Panc1 (cell line): ENCODE measurements around the gene EFCAB9.

Experiments used
- POLR2AphosphoS5 ChIP-seq: IDR thresholded peaks from 2 replicates; pipeline ENCODE4 v1.6.1; 2012; ENCODE audit warnings: mild to moderate bottlenecking, low read depth, low read length, moderate library complexity
- TF ChIP-seq, protein P1 (sequence below): fragments of 450-650 bp; IDR thresholded peaks from 2 replicates; pipeline ENCODE4 v1.5.1; 2017; ENCODE audit warnings: mild to moderate bottlenecking

DNA sequence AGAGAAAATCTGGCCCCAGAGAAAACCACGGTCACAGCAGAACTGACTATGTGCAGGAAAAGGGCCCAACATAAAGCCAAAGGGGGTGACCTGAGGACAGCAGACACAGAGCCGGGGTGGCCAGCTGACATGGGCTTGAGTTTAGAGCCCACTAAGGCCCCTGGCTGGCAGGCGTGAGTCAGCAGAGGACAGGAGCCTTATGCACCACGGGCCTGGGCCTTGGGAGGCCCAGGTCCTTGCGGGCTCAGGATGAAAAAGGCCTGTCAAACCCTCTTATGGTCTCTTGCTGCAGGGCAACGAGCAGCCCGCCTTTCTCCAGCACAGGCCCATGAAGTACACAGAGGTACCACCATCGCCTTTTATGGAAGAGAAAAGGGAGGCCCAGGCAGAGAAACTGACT, 25.7 kb upstream of the EFCAB9 start:
- TF ChIP-seq, protein P1, sequence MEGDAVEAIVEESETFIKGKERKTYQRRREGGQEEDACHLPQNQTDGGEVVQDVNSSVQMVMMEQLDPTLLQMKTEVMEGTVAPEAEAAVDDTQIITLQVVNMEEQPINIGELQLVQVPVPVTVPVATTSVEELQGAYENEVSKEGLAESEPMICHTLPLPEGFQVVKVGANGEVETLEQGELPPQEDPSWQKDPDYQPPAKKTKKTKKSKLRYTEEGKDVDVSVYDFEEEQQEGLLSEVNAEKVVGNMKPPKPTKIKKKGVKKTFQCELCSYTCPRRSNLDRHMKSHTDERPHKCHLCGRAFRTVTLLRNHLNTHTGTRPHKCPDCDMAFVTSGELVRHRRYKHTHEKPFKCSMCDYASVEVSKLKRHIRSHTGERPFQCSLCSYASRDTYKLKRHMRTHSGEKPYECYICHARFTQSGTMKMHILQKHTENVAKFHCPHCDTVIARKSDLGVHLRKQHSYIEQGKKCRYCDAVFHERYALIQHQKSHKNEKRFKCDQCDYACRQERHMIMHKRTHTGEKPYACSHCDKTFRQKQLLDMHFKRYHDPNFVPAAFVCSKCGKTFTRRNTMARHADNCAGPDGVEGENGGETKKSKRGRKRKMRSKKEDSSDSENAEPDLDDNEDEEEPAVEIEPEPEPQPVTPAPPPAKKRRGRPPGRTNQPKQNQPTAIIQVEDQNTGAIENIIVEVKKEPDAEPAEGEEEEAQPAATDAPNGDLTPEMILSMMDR, result no peak
- no peak for TF ChIP-seq POLR2AphosphoS5
